OCI-LY3 (cell line): ENCODE data around the gene SF3B5.

Experiments used
- CTCF ChIP-seq: fragments of 200-600, 300-600 bp; sonication (generic); IDR thresholded peaks from 2 replicates; pipeline ENCODE4 v1.5.1; 2014; ENCODE audit warnings: antibody characterized with exemption, low read length, low read depth
- EZH2phosphoT487 ChIP-seq: fragments of 200-600 bp; shearing (Covaris generic); IDR thresholded peaks from 2 replicates; pipeline ENCODE4 v1.6.1; 2018; ENCODE audit warnings: antibody characterized with exemption, mixed run types, low read depth

- no peak for TF ChIP-seq CTCF
- TF ChIP-seq EZH2phosphoT487: no peak
Measured at GRCh38 chr6:144055121-144055931, 40.0 kb downstream of the SF3B5 start.
